Epithelial cell of proximal tubule (primary cell): ENCODE data around the gene CARD11. TPM values are rescaled to one million over a fixed set of nuclear protein-coding genes. Genes with fewer than 3 reads are reported as not detected.

Source experiments
- DNase-seq: peaks from one replicate; pipeline ENCODE4 v3.0.0-alpha.2; 2011; ENCODE audit warnings: low read depth
- H3K4me3 ChIP-seq: 2 replicates; pipeline ENCODE4 v1.5.1; 2011; ENCODE audit warnings: low read depth, mild to moderate bottlenecking, low read length
- CTCF ChIP-seq: conservative IDR thresholded peaks from 2 replicates; pipeline ENCODE4 v1.5.1; 2012; ENCODE audit warnings: low read depth, mild to moderate bottlenecking, low read length
- total RNA-seq: library from RNA; depleted of rRNA; stranded (reverse); fragments of >200 nt; gene quantifications from 2 replicates; pipeline ENCODE4 v1.2.3, GENCODE V29; 2015

Gene CARD11
- total RNA-seq, 1 donor from 2014 or later, result 18.7 TPM

DNA sequence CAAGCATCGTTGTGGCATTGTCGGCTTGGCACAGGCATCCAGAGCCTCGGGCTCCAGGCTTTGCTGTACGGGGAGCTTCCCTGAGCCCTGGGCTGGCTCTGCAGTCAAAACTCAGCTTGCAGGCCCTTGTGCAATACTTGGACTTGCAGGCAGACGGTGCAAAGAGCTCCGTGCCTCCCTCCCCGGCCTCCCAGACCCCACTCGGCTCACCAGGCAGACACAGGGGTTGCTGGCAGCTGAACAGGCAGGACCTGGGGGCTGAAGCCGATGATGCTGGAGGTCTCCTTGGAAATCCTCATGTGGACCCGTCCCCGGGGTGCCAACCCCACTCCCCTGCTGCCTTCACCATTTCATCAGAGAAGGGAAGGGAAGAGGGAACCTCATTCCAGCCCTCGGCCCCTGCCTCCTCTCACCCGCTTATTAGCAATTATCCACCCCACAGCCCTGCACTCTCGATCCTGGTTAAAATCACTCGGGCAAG is 139.9 kb downstream of the CARD11 start:
- no peak for DNase-seq

DNA sequence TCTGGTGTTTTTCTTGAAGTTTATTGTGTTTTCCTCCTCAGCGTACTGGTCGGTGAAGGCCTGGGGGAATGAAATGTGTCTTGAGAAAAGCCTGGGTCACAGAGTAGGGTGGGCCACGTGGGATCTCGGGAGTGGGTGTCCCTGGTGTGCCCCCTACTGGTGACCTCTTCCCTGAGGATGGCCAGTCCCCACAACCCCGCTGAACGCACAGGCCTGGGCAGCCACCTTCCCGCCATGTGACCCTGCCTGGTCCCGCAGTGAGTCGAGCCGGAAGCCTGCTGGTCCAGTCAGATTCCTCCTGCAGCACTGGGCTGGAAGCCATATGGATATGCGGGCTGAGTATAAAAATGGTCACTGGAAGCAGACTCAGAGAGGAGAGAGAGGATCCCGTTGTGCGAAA is 146.6 kb downstream of the CARD11 start:
- H3K4me3 ChIP-seq, result no peak overlapping the region
- DNase-seq, result no peak
- TF ChIP-seq CTCF, result no peak

More for the DNA sequence above, 139.9 kb downstream of the CARD11 start:
- H3K4me3 ChIP-seq, result no peak overlapping the region
- no peak for TF ChIP-seq CTCF

GRCh38 chr7:2896131-2896530 is 147.5 kb downstream of the CARD11 start:
- no peak for DNase-seq
- H3K4me3 ChIP-seq, result no peak overlapping the region
- TF ChIP-seq CTCF, result no peak

GRCh38 chr7:2894118-2894940 is 149.3 kb downstream of the CARD11 start:
- no peak for TF ChIP-seq CTCF
- no peak overlapping the region for H3K4me3 ChIP-seq
- no peak for DNase-seq

DNA sequence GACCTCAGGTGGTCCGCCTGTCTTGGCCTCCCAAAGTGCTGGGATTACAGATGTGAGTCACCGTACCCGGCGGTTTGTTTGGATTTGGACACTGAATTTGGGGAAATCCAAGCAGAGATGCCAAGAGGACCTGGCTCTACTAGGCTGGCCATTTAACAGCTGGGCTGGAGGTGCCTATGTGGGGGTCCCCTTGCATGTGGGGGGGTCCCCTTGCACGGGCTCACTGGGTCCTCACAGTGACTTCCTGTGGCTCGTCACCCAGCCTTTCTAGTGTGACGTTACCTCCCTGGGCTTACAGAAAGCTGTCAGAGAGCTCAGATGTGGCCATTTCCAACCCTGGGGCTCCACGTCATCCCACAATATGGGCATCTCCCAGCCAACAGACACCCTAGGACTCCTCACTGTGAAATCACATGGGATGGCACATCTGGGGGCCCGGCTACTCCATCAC is 150.2 kb downstream of the CARD11 start:
- DNase-seq, result no peak
- H3K4me3 ChIP-seq, result no peak overlapping the region
- TF ChIP-seq CTCF, result no peak

GRCh38 chr7:2892549-2892948 is 151.1 kb downstream of the CARD11 start:
- TF ChIP-seq CTCF, result no peak
- no peak overlapping the region for H3K4me3 ChIP-seq
- no peak for DNase-seq

GRCh38 chr7:2887816-2888215 is 155.9 kb downstream of the CARD11 start:
- DNase-seq, result no peak
- H3K4me3 ChIP-seq, result no peak overlapping the region
- no peak for TF ChIP-seq CTCF
